HG02970 (cell line): ENCODE data around the gene HBEGF.
A peak's percentile ranks its signal among the peaks of the same experiment; 100 is the strongest.
"Not testable (repeated sequence)": the region's sequence is repeated elsewhere in the genome, so short reads cannot be mapped to it uniquely, and the experiment has no call there.

Experiments
- ATAC-seq: cut with Tn5 transposase; IDR thresholded peaks from one replicate; pipeline ENCODE4 v1.9.1; 2021; ENCODE audit warnings: mild to moderate bottlenecking, moderate library complexity, moderate number of reproducible peaks; ENCODE audit not compliant: unreplicated experiment, low FRiP score

The HBEGF gene

DNA sequence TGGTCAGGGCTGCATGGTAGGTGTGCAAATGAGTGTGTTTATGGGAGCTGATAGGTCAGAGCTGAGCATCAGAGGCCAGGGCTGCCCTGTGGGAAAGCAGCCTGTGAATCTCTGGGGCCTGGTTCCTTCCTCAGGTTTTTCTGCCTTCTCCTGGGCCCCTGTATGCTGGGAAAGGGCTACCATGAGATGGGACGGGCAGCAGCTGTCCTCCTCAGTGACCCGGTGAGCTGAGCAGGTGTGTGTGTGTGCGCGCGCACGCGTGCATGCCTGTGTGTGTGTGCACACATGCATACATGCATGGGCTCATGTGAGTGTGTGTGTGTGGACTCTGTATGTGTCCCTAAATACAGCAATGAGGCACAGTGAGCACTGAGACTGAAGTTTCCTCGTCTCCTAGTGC, 15.9 kb upstream of the HBEGF start:
- no peak for ATAC-seq

DNA sequence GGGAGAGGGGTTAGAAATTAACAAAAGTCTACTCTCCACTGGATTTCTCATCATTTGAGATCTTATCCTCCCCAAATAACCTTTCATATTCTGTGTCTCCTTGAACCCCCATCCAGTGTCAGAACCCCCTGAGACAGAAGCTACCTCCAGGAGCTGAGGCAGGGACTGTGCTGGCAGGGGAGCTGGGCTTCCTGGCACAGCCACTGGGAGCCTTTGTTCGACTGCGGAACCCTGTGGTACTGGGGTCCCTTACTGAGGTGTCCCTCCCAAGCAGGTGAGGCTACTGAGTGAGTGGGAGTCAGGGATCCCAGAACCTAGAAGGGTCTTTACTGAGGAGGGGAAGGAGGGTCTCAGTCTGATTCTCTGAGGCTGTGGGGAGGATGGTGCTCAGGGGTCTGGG, 15.5 kb upstream of the HBEGF start:
- no peak for ATAC-seq

DNA sequence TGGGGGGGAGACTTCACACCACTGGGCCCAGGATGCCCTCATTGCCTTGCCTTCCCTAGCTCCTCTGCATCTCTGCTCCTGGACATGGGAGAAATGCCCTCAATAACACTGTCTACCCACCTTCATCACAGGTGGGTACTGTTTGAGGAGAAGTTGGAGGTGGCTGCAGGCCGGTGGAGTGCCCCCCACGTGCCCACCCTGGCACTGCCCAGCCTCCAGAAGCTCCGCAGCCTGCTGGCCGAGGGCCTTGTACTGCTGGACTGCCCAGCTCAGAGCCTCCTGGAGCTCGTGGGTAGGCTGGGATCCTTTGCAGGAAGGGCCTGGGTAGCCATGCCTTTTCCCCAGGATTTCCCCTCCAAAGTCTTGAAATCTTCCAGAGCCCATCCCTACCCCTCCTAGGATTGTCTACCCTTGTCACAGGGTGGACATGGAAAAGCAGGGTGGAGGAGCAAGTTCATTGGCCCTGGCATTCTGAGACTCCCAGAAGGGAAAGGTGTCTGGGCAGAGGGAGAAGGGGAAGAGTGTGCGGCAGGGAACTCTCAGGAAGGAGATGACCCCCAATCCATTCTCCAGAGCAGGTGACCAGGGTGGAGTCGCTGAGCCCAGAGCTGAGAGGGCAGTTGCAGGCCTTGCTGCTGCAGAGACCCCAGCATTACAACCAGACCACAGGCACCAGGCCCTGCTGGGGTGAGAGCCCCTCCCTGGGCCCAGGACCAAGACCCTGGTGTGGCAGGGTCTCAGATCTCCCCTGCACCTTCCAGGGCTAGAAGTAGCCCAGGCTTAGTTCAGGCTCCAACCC, 14.5 kb upstream of the HBEGF start:
- no peak for ATAC-seq

DNA sequence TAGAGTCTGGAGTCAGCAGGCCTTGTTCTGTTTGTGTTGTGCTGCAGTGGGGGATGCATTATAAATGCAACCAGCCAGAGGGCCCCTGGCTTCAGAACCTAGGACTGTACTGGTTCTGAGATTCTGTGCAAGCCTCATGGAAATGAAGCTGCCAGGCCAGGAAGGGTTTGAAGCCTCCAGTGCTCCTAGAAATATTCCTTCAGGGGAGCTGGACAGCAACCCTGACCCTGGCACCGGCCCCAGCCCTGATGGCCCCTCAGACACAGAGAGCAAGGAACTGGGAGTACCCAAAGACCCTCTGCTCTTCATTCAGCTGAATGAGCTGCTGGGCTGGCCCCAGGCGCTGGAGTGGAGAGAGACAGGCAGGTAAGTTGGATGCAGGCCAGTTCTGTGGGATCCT, 13.7 kb upstream of the HBEGF start, which contains the start of gene SLC4A9:
Gene SLC4A9, plus strand, starts transcription at position 94 of the 400 bp plus-strand sequence. Its CDS starts 43 bp downstream, at position 137.
- no peak for ATAC-seq

DNA sequence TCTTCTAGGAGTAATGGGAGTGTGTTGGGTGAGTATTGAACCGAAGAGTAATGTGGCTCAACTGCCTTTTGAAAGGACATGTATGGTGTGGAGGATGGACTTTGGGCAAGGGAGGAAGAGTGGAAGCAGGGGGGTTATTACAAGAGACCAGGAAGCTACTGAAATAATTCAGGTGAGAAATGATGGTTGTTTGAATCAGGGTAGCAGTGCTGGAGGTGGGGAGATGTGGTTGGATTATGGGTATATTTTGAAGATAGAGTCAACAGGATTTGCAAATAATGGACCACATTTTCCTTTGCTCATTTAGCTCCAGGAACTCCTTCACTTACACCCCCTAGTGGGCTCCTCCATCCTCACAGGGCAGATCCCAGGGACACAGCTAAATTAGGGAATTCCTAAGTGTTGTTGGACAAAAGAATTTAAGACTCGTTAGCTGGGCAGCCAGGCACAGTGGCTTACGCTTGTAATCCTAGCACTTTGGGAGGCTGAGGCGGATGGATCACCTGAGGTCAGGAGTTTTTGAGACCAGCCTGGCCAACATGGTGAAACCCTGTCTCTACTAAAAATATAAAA, 12.4 kb upstream of the HBEGF start:
- no peak for ATAC-seq

DNA sequence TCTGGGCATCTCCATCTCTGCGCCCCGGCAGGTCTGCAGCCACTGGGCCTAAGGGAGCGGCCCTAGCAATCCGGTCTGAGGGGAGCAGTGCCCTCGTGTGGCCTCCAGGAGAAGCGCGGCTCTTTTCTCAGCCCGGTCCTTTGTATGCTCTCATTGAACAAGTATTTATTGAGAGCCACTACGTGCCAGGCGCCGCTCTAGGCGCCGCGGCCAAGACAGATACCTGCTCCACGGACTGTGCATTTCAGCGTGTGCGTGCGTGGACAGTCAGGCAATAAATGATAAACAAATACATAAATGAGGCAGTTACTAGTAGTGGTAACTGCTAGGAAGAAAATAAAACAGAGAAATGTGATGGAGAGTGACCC, 11.3 kb upstream of the HBEGF start:
- ATAC-seq: peak; percentile 65

DNA sequence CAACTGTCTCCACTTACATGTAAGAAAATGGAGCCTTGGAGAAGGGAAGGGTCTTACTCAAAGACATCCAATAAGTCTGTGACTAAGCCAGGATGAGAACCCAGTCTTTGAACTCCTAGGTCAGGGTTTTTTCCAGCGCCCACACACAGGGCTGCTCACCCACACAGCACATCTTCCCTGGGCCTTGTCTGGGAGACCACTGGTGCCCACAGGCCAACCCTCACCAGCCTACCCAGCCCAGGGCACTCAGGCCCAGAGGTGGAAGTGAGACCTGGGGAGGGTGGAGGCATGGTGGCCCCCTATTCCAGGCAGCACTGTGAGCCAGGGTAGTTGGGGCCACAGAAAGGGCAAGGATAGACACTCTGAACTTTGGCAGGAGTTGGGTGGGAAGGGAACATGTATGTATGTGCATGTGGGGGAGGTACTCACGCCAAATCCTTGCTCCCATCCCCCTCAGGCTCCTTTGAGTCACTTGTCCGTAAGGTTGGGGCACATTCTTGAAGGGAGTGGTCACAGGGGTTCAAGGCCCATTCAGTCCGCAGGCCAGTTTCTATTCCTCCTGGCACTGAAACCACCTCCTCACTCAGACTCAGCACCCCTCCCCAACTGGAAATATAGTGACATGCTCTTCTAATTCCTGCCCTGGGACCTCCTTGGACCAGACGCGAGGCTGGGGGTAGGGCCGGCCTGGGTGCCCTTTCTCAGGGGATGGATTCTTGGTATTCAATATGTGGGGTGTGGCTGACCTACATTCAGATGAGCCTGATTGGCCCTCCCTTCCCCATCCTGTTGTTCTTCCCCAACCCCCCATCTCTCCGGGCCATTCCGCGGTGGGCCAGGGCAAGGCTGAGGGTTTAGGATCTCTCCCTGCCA, 10.7 kb upstream of the HBEGF start:
- no peak for ATAC-seq

DNA sequence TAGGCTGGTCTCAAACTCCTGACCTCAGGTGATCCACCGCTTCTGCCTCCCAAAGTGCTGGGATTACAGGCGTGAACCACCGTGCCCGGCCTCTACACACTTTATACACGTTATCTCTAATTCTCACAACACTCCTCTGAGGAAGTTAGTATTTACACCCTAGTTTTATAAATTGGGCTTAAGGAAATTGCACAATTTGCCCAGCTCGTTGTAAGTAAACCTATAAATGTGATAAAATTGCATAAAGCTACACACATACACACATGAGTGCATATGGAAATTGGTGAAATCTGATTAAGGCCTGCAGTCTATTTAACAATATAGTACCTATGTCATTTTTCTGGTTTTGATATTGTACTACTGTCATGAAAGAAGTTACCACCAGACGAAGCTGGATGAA, 9.1 kb upstream of the HBEGF start:
- ATAC-seq: no peak

DNA sequence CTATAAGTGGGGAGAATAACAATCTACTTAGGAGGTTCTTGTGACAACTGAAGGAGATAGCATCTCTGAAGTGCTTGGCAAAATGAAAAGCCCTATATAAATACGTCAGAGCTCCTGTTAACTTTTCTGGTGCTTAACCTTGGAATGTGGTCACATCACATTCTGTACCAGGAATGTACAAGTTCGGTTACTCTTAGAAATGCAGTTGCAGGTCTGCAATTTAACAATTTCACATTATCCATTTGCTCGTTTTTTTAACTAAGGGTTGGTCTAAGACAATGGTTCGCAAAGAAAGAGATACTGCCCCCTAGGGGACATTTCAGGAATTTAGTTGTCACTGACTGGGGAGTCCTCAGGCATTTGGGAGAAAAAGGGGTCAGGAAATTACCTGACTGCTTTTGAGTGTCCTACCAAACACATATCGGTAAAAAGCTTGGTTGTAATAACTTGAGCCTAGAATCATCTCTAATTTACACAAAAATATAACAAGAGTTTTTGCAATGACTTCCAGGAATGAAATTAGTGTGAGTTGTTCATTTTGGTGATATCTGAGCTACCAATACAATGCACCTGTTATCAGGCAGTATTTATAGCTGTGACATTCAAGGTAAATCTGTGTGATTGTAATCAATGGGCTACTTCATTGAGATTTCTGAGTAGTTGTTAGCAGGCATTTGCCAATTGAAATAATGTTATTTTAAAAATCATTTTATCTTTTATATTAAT, 5.4 kb upstream of the HBEGF start:
- ATAC-seq: no peak

DNA sequence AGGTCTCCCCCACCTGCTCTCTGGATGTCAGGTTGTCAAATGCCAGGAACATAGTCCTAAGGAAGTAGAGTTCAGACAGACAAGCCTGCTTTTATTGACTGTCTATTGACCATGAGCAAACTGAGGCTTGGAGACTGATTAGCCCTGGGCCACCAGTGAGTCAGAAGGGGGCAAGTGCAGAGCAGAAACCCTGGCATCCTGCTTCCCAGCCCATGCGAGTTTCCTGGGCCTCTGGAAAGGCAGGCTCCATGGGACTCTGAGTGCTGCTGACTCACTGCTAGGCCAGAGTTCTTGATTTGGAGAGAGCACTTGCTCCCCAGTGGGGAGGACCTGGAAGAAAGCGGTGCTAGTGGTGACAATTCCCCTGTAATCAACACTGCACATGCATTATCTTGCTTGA, 2.8 kb upstream of the HBEGF start:
- ATAC-seq: no peak

DNA sequence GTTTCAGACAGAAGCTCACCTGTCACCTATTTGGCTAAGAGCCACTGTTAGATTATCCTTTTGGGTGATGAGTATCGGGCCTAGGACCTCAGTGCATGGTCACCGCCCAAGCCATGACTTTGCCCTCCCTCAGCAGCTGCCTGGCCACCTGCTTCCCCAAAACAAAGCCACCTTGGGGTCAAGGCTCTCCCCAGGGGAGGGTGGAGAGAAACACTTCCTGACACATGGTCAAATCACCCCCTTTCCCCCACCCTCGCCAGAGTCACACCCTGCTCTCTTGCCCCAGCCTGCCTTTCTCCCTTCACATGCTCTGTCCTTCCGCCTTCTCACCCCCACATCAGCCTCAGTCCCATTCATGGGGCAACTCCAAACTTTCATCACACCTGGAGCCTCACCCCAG, 1.7 kb upstream of the HBEGF start:
- ATAC-seq: no peak

DNA sequence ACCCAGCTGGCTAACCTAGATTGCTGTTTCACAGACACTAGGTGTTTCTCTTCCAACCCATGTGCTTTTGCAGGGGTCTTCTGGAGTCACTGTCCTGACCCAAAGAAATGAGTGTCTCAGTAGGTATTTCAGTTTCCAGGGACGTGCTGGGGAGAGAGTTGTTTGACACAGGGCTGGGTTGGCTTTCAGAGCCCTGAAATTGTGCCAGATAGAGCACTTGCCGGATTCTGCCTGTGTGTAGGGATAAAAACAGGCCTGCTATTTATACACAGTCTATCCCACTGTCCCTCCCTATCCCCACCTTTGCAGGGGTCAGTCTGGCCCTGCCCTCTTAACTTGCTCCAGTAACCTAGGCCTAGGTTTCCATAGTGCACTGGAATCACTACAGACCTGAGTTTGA, 957 bp upstream of the HBEGF start:
- no peak for ATAC-seq

DNA sequence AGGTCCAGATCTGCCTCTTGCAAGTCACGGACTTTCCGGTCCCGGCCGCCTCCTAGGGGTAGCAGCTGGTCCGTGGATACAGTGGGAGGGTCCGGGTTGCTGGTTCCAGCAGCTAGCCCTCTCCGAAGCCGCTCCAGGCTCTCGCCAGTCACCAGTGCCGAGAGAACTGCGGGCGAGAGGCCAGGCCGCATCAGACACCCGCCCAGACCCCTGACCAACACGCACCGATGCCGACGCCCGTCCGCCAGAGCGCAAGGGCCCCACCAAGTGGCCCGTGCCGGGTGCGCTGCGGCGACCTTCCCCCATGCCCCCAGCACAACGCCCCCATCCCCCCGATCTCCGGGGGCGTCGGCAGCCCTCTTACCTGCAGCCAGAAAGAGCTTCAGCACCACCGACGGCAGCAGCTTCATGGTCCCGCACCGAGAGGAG, 470 bp downstream of the HBEGF start:
- no peak for ATAC-seq

DNA sequence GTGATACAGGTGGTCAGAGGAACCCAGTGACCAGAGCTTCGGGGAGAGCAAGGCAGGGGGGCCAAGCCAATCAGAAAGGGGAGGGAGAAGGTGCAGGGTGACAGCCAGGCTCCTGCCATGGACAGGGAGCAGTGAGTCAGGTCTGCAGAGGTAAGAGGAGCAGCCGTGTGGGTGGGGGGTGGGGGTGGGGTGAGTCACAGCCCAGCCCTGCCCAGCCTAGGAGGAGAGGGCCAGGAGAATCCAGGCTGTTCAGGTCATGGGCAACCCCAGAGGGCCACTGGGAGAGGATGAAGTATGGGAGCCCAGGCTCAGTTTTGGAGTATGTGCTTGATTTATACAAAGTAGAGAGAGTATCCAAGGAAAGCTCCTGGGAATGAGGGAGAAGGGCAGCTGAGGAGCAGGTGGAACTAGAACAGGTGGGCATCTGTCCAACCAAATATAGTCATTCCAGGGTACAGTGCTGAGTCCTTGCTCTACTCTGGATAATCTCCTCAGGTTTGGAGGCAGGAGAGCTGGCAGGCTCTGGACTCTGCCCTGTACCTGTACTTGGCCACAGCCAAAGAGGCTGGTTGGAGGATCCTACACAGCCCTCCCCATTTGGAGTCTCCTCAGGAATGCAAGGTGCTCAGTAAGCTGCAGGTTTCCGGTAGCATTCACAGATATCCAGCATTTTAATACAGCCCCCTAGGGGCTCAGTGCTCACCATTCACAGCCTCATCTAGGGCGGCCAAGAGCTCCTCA, 1.6 kb downstream of the HBEGF start:
- ATAC-seq: no peak

DNA sequence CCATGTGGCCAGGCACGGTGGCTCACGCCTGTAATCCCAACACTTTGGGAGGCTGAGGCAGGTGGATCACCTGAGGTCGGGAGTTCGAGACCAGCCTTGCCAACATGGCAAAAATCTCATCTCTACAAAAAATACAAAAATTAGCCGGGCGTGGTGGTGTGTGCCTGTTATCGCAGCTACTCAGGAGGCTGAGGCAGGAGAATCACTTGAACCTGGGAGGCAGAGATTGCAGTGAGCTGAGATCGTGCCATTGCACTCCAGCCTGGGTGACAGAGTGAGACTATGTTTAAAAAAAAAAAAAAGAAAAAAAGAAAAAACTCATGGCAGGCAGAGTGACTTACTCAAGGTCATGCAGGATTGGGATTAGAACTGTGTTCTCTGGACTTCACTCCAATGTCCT, 2.6 kb downstream of the HBEGF start:
- not testable (repeated sequence) for ATAC-seq

DNA sequence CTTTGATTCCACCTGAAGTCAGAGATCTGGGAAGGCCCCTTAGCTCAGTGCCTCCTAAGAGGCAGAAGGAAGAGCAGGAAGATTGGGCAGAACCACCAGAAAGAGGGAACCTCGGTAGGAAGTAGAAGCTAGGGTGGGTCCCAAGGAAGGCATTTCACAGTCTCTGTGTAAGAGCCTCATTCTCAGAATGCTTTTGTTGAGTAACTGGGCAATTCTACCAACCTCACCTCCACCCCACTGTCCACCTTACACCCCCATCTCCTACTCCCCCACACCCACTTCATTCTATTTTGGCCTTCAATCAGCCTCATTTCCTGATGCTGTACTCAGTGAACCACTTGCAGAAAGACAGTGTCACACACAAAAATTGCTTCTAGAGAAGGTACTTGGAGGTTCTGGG, 3.5 kb downstream of the HBEGF start:
- ATAC-seq: no peak

DNA sequence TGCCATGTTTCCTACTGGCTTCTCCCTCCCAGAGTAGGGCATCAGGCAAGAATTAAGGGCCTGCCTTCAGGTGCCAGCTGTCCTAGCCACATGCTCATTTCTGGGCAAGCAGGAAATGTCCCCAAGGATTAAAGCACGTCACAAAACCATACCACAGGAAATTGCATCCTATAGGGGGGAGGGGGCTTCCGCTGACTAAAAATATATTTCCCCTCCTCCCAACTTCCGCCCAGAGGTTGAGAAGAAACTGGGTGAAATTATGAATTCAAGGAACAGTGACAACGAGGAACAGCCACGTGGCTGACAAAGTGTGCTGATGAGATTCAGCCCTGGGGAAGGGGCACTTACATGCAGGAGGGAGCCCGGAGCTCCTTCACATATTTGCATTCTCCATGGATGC, 4.1 kb downstream of the HBEGF start:
- ATAC-seq: no peak

DNA sequence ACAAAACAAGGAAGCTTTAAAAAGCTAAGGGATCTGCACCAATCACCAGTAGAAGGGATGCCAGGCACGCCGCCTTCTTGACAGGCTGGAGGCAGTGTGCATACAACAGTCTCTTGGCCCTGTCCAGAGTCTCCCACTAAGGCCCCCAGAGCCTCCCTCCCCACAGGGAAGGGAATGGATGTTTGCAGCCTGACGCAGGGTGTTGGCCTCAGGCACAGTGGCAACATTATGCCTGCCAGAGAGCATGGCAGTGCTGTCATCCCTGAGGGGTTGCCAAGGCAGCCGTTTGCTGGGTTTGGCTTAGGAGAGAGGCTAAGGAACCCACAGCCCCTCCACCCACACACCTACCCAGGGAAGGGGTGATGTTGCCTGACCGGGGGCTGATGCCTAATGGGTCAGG, 4.8 kb downstream of the HBEGF start:
- no peak for ATAC-seq

DNA sequence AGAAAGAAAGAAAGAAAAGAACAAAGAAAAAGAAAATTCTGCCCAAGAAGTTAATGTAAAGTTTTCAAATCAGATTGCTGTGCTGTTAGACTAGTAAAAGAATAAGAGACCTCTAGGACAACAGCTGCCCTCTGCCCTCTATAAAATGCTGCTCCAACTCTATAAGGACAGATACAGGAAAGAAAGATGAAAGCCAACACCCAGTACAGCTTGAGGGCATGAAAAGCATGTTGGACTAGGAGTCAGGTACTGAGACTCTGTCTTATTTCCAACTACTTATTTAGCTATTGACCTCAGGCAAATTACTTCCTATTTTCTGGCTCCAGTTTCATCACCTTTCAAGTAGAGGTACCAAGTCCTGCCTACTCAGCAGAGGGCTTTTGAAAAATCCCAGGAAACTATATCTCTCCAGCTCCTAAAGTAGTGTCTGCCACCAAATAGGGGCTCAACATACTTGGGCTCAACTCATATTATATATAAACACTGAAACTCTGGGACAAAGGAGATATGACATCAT, 5.7 kb downstream of the HBEGF start:
- no peak for ATAC-seq

DNA sequence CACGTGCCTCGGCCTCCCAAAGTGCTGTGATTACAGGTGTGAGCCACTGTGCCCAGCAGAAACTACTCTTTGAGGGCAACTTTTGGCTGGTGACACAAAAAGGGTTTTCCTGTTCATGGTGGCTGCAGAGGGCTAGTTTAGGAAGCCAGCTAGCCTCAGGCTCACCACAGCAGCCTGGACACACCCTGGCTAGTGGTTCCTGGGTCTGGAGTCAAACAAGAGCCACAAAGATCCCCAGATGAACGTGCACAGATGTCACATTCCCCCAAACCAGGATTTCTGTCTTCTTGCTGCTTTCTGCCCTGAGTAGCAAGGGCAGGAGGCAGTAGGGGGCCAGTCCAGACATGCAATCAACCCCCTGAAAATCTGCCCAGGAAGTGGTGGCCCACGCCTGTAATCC, 6.8 kb downstream of the HBEGF start:
- ATAC-seq: no peak
